CD4-positive, alpha-beta T cell treated with Interleukin-15 for 1 hour (primary cell): Measurements from ENCODE around the gene RTN4RL2.
A peak's percentile ranks its signal among the peaks of the same experiment; 100 is the strongest.
"Not testable (repeated sequence)": the region's sequence is repeated elsewhere in the genome, so short reads cannot be mapped to it uniquely, and the experiment has no call there.

ENCODE experiments used
- DNase-seq: peaks from one replicate; pipeline ENCODE4 v3.0.0-alpha.2; 2020

The RTN4RL2 gene

GRCh38 chr11:57434640-57435546 lies 25.4 kb upstream of the RTN4RL2 start:
- DNase-seq: no peak

GRCh38 chr11:57436031-57436430 lies 24.3 kb upstream of the RTN4RL2 start:
- no peak for DNase-seq

GRCh38 chr11:57438345-57439285 lies 21.7 kb upstream of the RTN4RL2 start:
- DNase-seq: no peak

GRCh38 chr11:57439786-57440185 lies 20.5 kb upstream of the RTN4RL2 start:
- no peak for DNase-seq

GRCh38 chr11:57440744-57441414 lies 19.4 kb upstream of the RTN4RL2 start:
- no peak for DNase-seq

- DNase-seq: no peak
Measured at GRCh38 chr11:57444362-57445121, 15.8 kb upstream of the RTN4RL2 start.

- not testable (repeated sequence) for DNase-seq
Measured at GRCh38 chr11:57445122-57445394, 15.3 kb upstream of the RTN4RL2 start.

GRCh38 chr11:57446055-57446454 lies 14.3 kb upstream of the RTN4RL2 start:
- DNase-seq: no peak

- DNase-seq: no peak
Measured at GRCh38 chr11:57453543-57454177, 6.7 kb upstream of the RTN4RL2 start.

- peak; percentile 73 for DNase-seq
Measured at GRCh38 chr11:57456960-57457642, 3.2 kb upstream of the RTN4RL2 start.

GRCh38 chr11:57457643-57458023 lies 2.7 kb upstream of the RTN4RL2 start:
- no peak for DNase-seq

GRCh38 chr11:57458060-57458409 lies 2.3 kb upstream of the RTN4RL2 start:
- no peak for DNase-seq

- DNase-seq: no peak
Measured at GRCh38 chr11:57458410-57459163, 1.7 kb upstream of the RTN4RL2 start.

GRCh38 chr11:57459164-57460021 lies 935 bp upstream of the RTN4RL2 start:
- no peak for DNase-seq

- no peak for DNase-seq
Measured at GRCh38 chr11:57460758-57461749, 726 bp downstream of the RTN4RL2 start.

GRCh38 chr11:57461841-57462489 lies 1.6 kb downstream of the RTN4RL2 start:
- DNase-seq: no peak

GRCh38 chr11:57462597-57462996 lies 2.3 kb downstream of the RTN4RL2 start:
- no peak for DNase-seq
